ENCODE results near the gene PTPRA. TPM values are rescaled to one million over a fixed set of nuclear protein-coding genes. Genes with fewer than 3 reads are reported as not detected.

The PTPRA gene
- polyA plus RNA-seq, 1 experiment = 87.4 TPM

- TF ChIP-seq CTCF (IDR thresholded peaks at IDR 0.05; ENCODE audit: low read depth, low read length) = no peak
- H3K27me3 ChIP-seq (ENCODE audit: control insufficient read depth, insufficient read depth, low read length) = no peaks in the 10 kb centered on the region
- CTCF ChIA-PET = interaction anchor here (1.5 kb wide), 1 partner anchor 28 kb away, joined by 4 read pairs; no protein-coding TSS in a partner anchor
- no peak overlapping the region for H3K4me3 ChIP-seq (ENCODE audit: low read depth, low read length)
- POLR2A ChIA-PET = no interaction called here
- no peaks in the 10 kb centered on the region for H3K9me3 ChIP-seq (ENCODE audit: control insufficient read depth, insufficient read depth, low read length)
- DNase-seq (ENCODE audit: low read depth, low spot score) = no peak
- H3K27ac ChIP-seq (ENCODE audit: low read depth, low read length) = no peak overlapping the region
Measured at GRCh38 chr20:2972126-2972525, 98.8 kb downstream of the PTPRA start.

GRCh38 chr20:2973574-2973973, 100.3 kb downstream of the PTPRA start:
- H3K4me3 ChIP-seq (ENCODE audit: low read depth, low read length) = no peak overlapping the region
- ChIA-PET POLR2A (no interaction called here), CTCF (no interaction called here)
- DNase-seq (ENCODE audit: low read depth, low spot score) = no peak
- H3K27ac ChIP-seq (ENCODE audit: low read depth, low read length) = no peak overlapping the region
- TF ChIP-seq CTCF (IDR thresholded peaks at IDR 0.05; ENCODE audit: low read depth, low read length) = no peak
- no peaks in the 10 kb centered on the region for H3K27me3 ChIP-seq (ENCODE audit: control insufficient read depth, insufficient read depth, low read length)
- H3K9me3 ChIP-seq (ENCODE audit: control insufficient read depth, insufficient read depth, low read length) = no peaks in the 10 kb centered on the region

GRCh38 chr20:2978519-2978918, 105.2 kb downstream of the PTPRA start:
- POLR2A ChIA-PET = no interaction called here

GRCh38 chr20:2981646-2982045, 108.4 kb downstream of the PTPRA start:
- Histone ChIP-seq H3K27ac (ENCODE audit: low read depth, low read length) (no peak overlapping the region), H3K9me3 (ENCODE audit: control insufficient read depth, insufficient read depth, low read length) (no peaks in the 10 kb centered on the region), H3K4me3 (ENCODE audit: low read depth, low read length) (no peak overlapping the region), H3K27me3 (ENCODE audit: control insufficient read depth, insufficient read depth, low read length) (no peaks in the 10 kb centered on the region)
- ChIA-PET POLR2A (no interaction called here), CTCF (interaction anchor here (0.6 kb wide), 1 partner anchor 28 kb away, joined by 5 read pairs; no protein-coding TSS in a partner anchor)
- DNase-seq (ENCODE audit: low read depth, low spot score) = no peak
- TF ChIP-seq CTCF (IDR thresholded peaks at IDR 0.05; ENCODE audit: low read depth, low read length) = no peak

More at GRCh38 chr20:2978519-2978918, 105.2 kb downstream of the PTPRA start:
- CTCF ChIA-PET = no interaction called here
- DNase-seq (ENCODE audit: low read depth, low spot score) = no peak
- Histone ChIP-seq H3K4me3 (ENCODE audit: low read depth, low read length) (no peak overlapping the region), H3K27me3 (ENCODE audit: control insufficient read depth, insufficient read depth, low read length) (no peaks in the 10 kb centered on the region), H3K9me3 (ENCODE audit: control insufficient read depth, insufficient read depth, low read length) (no peaks in the 10 kb centered on the region), H3K27ac (ENCODE audit: low read depth, low read length) (no peak overlapping the region)
- no peak for TF ChIP-seq CTCF (IDR thresholded peaks at IDR 0.05; ENCODE audit: low read depth, low read length)

- DNase-seq (ENCODE audit: low read depth, low spot score) = no peak
- no peak overlapping the region for H3K27ac ChIP-seq (ENCODE audit: low read depth, low read length)
- no peaks in the 10 kb centered on the region for H3K9me3 ChIP-seq (ENCODE audit: control insufficient read depth, insufficient read depth, low read length)
- TF ChIP-seq CTCF (IDR thresholded peaks at IDR 0.05; ENCODE audit: low read depth, low read length) = no peak
- H3K4me3 ChIP-seq (ENCODE audit: low read depth, low read length) = no peak overlapping the region
- ChIA-PET CTCF (interaction anchor here (2.0 kb wide), 1 partner anchor 18 kb away, joined by 6 read pairs; no protein-coding TSS in a partner anchor), POLR2A (interaction anchor here (0.7 kb wide), 1 partner anchor 529 kb away, joined by 4 read pairs; no protein-coding TSS in a partner anchor)
- H3K27me3 ChIP-seq (ENCODE audit: control insufficient read depth, insufficient read depth, low read length) = no peaks in the 10 kb centered on the region
Measured at GRCh38 chr20:2983508-2983907, 110.2 kb downstream of the PTPRA start.
